ENCODE measurements around the gene PATJ. TPM values are rescaled to one million over a fixed set of nuclear protein-coding genes. Genes with fewer than 3 reads are reported as not detected.

PATJ gene
- total RNA-seq, 2 donors from 2014 or later = 47.8 to 64.5 TPM

- Histone ChIP-seq H3K27ac (no peak overlapping the region), H3K9me3 (no peaks in the 10 kb centered on the region), H3K4me1 (ENCODE audit: control insufficient read depth in 1 of 2, low read depth in 2 of 2) (no peaks in the 10 kb centered on the region), H3K36me3 (no peaks in the 10 kb centered on the region), H3K4me3 (no peak overlapping the region), H3K27me3 (replicated peaks; ENCODE audit: insufficient read depth) (no peaks in the 10 kb centered on the region)
- ATAC-seq (ENCODE audit: insufficient number of reproducible peaks, low FRiP score, low read depth) = no peak
- DNase-seq (ENCODE audit: low spot score) = no peak
- TF ChIP-seq, protein P1, sequence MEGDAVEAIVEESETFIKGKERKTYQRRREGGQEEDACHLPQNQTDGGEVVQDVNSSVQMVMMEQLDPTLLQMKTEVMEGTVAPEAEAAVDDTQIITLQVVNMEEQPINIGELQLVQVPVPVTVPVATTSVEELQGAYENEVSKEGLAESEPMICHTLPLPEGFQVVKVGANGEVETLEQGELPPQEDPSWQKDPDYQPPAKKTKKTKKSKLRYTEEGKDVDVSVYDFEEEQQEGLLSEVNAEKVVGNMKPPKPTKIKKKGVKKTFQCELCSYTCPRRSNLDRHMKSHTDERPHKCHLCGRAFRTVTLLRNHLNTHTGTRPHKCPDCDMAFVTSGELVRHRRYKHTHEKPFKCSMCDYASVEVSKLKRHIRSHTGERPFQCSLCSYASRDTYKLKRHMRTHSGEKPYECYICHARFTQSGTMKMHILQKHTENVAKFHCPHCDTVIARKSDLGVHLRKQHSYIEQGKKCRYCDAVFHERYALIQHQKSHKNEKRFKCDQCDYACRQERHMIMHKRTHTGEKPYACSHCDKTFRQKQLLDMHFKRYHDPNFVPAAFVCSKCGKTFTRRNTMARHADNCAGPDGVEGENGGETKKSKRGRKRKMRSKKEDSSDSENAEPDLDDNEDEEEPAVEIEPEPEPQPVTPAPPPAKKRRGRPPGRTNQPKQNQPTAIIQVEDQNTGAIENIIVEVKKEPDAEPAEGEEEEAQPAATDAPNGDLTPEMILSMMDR (IDR thresholded peaks at IDR 0.05) = no peak
Measured at GRCh38 chr1:62077821-62078220, 335.5 kb downstream of the PATJ start.

DNA sequence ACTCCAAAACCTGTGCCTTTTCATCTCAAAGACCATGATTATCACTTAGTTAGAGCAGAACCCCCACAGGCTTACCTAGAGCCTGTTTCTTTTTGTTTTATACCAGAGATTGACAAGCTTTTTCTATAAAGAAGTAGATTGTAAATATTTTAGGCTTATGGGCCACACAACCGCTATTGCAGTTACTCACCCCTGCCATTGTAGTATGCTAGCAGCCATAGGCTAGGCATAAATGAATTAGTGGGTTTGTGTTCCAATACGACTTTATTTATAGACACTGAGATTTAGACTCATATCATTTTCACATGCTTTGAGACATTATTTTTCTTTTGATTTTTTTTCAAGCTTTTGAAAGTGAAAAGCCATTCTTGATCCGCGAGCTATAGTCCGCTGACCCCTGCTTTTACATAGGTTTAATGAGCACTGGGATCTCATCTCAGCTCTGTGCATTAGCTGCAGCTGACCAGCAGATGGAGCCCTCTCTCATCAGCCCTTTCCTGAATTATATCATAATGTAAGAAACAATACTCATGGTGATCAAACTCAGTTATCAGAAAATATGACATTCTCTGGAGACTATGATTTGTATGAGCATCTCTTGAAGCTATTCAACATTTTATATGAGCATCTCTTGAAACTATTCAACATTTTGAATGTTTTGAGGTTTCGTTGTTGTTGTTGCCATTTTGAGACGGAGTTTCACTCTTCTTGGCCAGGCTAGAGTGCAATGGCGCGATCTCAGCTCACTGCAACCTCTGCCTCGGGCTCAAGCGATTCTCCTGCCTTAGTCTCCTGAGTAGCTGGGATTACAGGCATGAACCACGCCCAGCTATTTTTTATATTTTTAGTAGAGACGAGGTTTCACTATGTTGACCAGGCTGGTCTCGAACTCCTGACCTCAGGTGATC is 340.4 kb downstream of the PATJ start:
- Histone ChIP-seq H3K36me3 (no peaks in the 10 kb centered on the region), H3K4me1 (ENCODE audit: control insufficient read depth in 1 of 2, low read depth in 2 of 2) (peaks cover 0 to 8% of the 10 kb centered on the region in 2 donors), H3K27ac (no peak overlapping the region), H3K9me3 (no peaks in the 10 kb centered on the region), H3K27me3 (replicated peaks; ENCODE audit: insufficient read depth) (no peaks in the 10 kb centered on the region), H3K4me3 (no peak overlapping the region)
- DNase-seq (ENCODE audit: low spot score) (no peak), ATAC-seq (ENCODE audit: insufficient number of reproducible peaks, low FRiP score, low read depth) (no peak)
- TF ChIP-seq, protein P1 (IDR thresholded peaks at IDR 0.05) = peak; percentile 85

DNA sequence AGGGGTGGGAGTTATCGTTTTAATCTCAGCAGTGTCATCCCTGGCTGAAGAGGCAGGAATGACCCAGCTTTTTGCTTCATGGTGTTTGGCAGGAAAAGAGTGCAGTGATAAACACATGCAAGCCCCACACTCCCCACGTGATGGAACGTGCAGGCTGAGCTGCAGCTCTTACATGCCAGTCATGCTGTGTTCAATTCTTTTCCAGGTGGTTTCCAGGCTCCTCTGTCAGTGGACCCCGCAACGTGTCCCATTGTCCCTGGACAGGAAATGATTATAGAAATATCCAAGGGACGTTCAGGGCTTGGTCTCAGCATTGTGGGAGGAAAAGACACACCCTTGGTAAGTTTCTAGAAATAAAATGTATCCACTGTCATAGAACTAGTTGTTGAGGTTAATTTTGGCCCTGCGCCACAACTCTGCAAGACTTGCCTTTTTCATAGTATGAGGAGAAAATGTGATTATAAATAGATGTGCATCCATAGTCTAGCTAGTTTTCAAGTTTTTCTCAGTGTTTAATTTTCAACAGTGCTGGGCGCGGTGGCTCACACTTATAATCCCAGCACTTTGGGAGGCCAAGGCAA is 342.1 kb downstream of the PATJ start:
- Histone ChIP-seq H3K4me1 (ENCODE audit: control insufficient read depth in 1 of 2, low read depth in 2 of 2) (peaks cover 0 to 8% of the 10 kb centered on the region in 2 donors), H3K27ac (no peak overlapping the region), H3K9me3 (no peaks in the 10 kb centered on the region), H3K36me3 (peaks cover 2% of the 10 kb centered on the region), H3K27me3 (replicated peaks; ENCODE audit: insufficient read depth) (no peaks in the 10 kb centered on the region), H3K4me3 (no peak overlapping the region)
- TF ChIP-seq, protein P1 (IDR thresholded peaks at IDR 0.05) = no peak
- ATAC-seq (ENCODE audit: insufficient number of reproducible peaks, low FRiP score, low read depth) (no peak), DNase-seq (ENCODE audit: low spot score) (no peak)

DNA sequence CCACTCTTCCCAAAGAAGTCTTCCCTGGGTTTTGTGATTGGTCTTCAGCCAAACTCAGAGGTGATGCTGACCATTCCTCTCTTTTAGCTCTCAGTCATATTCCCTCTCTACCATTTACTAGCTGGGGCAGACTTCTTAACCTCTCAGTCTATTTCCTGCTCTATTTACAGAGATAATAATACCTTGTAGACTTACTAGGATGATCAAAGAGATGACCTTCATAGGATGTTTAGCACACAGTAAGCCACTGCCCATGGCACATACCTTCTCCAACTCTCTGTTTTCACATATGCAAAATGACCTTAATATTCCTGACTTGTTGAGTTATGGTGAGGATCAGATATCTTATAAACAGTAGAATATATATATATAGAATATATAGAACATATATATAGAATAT is 346.2 kb downstream of the PATJ start:
- DNase-seq (ENCODE audit: low spot score) (no peak), ATAC-seq (ENCODE audit: insufficient number of reproducible peaks, low FRiP score, low read depth) (no peak)
- no peaks in the 10 kb centered on the region for H3K9me3 ChIP-seq
- H3K4me1 ChIP-seq (ENCODE audit: control insufficient read depth in 1 of 2, low read depth in 2 of 2) = peaks cover 7 to 15% of the 10 kb centered on the region in 2 donors
- H3K27ac ChIP-seq = no peak overlapping the region
- H3K4me3 ChIP-seq = no peak overlapping the region
- TF ChIP-seq, protein P1 (IDR thresholded peaks at IDR 0.05) = no peak
- peaks cover 2% of the 10 kb centered on the region for H3K36me3 ChIP-seq
- no peaks in the 10 kb centered on the region for H3K27me3 ChIP-seq (replicated peaks; ENCODE audit: insufficient read depth)

GRCh38 chr1:62089570-62089969 is 347.3 kb downstream of the PATJ start:
- H3K4me1 ChIP-seq (ENCODE audit: control insufficient read depth in 1 of 2, low read depth in 2 of 2) = peaks cover 7 to 11% of the 10 kb centered on the region in 2 donors
- peaks cover 2% of the 10 kb centered on the region for H3K36me3 ChIP-seq
- H3K4me3 ChIP-seq = no peak overlapping the region
- no peak for DNase-seq (ENCODE audit: low spot score)
- H3K27me3 ChIP-seq (replicated peaks; ENCODE audit: insufficient read depth) = no peaks in the 10 kb centered on the region
- no peak for ATAC-seq (ENCODE audit: insufficient number of reproducible peaks, low FRiP score, low read depth)
- H3K9me3 ChIP-seq = no peaks in the 10 kb centered on the region
- H3K27ac ChIP-seq = no peak overlapping the region
- TF ChIP-seq, protein P1 (IDR thresholded peaks at IDR 0.05) = no peak

All from thoracic aorta (tissue), 2 donors.